ENCODE data around the gene ELAC2.
"Not testable (repeated sequence)": the region's sequence is repeated elsewhere in the genome, so short reads cannot be mapped to it uniquely, and the experiment has no call there.

ELAC2 gene

GRCh38 chr17:12987120-12987519 lies 30.7 kb downstream of the ELAC2 start:
- no peak for DNase-seq

DNA sequence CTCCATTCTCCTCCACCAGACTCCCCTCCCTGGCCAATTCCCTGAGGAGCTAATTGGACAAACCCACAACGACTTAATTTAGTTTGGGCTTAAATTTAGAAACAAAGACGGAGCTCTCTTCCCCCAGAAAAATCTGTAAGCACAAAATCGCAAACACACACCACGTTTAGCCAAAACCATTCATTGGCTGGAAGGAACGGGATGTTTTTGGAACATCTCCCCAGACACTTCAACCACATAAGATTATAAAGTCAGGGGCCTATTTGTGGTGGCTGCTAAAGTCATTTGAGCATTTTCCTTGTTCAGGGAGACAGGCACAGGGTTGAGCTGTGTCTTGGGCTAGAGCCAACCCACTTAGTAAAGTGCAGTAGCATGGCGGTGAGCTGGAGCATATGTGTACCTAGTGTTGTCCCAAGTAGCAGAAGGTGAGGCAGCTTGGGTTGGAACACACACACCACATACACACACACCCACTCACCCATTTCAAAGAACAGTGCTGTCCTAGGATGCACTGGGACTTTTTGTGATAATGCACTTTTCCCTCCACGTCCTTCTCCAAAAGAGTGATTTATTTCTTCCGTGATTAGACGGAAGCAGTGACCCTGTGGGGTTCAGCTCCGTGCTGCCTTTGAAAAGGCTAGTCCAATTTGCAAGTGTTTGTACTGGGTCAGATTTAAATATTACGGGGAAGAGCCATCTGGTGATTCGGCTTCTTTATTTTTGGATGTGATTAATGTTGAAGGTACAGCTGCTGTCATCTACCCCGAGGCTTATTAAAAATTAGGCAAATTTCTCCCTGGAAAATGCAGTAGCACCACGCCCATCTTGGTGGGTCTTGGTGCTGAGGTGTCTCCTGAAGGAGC lies 32.2 kb downstream of the ELAC2 start:
- DNase-seq = no peak

GRCh38 chr17:12983991-12984884 lies 33.6 kb downstream of the ELAC2 start:
- no peak for DNase-seq

DNA sequence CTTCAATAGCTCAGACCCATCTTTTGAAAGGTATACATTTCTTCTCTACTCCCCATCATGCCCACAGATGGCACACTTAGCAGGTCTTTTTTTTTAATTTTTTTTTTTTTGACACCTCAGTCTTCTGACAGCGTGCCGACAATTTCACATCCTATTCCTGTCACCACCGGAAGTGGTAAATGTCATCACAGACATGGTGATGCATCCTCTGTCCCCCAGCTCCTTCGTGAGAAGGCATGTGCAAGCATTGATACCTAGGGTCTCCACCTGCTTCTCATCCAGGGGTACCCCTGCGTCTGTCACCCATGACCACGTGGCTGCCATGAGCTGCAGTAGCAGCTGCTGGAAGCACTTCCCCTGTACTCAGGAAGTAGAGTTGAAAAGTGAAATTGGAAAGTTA lies 35.6 kb downstream of the ELAC2 start:
- DNase-seq = no peak

DNA sequence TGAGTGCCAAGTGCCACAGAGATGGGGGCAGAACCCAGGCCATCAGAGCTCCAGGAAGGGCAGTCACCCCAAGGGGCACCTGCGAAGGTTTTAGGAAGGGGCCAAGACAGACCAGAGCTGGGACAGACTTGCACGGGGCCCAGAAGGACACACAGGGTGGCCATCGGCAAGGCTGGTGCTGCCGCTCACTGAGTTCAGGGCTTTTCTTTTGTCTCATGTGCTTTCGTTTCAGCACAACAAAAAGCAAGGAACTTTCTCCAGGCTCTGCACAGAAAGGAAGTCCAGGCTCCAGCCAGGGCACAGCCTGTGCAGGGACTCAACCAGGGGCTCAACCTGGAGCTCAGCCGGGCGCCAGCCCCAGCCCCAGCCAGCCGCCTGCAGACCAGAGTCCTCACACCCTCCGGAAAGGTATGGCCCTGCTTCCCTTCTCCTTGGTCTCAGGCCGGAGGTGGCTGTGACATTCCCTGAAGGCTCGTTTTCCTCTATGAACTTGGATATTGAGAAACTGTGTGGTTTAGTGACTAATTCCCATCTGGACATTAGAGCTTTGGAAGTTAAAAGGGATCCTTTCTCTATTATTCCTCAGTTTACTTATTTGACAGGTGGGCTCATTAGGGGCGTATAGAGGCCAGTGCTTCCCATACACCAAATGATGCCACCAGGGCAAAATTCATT lies 37.9 kb downstream of the ELAC2 start:
- DNase-seq = no peak

GRCh38 chr17:12979246-12979645 lies 38.6 kb downstream of the ELAC2 start:
- no peak for DNase-seq

- DNase-seq = not testable (repeated sequence)
These were observed 39.0 kb downstream of the ELAC2 start for GRCh38 chr17:12978787-12979186.

DNA sequence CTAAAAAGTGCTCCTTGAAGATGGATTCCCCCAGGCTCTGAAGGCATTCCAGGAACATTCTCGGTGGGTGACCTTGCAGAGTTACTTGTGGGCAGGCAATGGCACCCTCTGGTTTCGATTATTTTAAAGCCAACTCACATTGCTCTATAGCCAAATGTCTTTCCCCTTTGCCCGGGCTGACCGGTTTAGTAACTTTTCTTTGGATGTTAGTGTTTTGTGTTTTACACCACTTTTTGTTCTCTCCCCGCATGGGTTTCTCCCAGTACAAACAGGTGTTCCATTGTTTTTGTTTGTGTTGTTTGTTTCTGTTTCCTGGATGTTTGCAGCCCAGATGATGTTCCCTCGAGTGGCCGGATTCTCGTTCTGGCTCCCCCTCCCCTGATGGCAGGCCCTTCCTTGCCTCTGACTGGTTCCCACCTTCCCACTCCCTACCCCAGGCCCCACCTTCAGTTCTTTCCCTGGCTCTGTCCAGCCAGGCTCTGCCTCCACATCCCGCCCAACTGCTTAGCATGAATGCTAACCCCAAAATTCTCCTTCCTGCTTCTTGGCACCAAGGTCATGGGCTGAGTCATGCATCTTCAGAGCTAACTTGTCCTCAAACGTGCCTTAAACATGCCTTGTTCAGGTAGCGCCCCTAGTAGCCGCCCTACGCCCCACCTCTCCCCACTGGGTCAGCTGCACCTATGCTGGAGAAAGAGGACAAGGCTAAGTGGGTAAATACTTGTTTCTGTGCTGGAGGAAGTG lies 40.6 kb downstream of the ELAC2 start:
- DNase-seq = no peak

GRCh38 chr17:12974005-12974531 lies 43.8 kb downstream of the ELAC2 start:
- no peak for DNase-seq

DNA sequence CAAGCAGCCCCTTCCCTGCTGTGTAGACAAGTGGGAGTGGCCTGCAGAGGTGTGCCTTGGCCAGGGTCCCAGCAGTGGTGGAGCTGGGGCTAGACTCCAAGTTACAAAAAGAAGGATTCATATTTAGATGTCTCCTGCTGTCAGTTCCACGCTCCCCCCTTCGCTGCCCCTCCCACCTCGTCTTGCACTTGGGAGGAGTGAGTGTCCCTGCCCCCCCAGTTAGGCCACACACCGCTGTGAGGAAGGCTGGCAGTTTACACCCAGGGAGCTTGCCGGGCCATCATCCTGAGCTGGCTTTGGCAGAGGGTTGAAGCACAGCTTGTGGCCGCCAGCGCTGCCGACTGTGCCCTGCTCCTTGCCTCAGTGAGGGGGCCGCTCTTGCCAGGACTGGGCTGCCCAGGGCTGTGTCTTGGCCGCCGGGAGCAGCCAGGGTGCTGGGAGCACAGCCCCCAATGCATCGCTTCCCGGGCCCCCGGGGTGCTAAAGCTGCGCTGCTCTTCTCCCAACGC lies 44.3 kb downstream of the ELAC2 start:
- no peak for DNase-seq

DNA sequence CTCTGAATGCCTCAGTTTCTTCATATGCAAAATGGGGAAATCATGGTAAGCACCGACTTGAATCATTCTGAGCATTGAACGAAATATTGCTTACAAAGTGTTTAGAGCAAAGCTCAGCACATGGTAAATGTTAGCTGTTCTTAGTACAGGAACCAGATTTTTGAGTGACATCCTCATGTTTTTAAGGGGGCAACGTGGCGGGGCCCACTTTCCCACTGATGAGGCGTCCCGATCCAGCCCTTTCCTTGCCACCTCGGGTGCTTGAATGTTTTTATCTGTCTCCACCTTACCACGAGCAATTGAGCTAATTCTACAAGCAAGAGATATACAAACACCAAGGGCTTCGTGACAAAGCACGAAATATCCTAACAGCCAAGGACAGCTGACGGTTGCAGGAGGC lies 49.9 kb downstream of the ELAC2 start:
- DNase-seq = no peak

- DNase-seq = no peak
These were observed 51.4 kb downstream of the ELAC2 start for GRCh38 chr17:12966413-12966812.

DNA sequence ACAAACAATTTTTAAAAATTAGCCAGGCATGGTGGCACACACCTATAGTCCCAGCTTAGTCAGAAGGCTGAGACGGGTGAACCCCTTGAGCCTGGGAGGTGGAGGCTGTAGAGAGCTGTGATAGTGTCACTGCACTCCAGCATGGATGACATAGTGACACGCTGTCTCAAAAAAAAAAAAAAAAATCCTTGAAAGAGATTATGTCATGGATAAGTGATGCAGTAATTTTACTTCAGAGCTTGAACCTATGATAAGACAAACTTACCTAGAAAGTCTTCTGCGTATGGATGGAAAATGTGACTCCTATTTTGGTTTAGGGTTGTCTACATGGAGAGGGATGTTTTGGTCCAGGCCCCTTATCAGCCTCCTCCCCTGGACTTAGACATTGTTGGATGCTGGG lies 51.8 kb downstream of the ELAC2 start:
- no peak for DNase-seq

GRCh38 chr17:12964840-12965239 lies 53.0 kb downstream of the ELAC2 start:
- DNase-seq = no peak

DNA sequence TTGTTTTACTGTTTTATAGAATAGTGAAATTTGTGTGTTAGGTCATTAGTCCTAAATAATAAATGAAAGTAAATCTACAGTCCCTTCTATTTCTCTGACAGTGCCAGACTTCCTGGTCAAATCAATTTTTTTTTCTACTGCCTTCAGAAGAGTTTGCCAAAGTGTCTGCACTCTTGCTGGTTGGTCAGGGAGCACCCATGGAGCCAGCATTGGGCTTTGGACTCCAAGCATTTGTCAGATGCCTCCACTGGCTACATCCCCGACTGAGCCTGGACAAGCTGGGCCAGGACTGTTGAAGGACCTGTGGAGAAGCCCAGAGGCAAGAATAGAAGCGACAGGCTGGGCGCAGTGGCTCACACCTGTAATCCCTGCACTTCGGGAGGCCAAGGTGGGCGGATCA lies 53.7 kb downstream of the ELAC2 start:
- no peak for DNase-seq

DNA sequence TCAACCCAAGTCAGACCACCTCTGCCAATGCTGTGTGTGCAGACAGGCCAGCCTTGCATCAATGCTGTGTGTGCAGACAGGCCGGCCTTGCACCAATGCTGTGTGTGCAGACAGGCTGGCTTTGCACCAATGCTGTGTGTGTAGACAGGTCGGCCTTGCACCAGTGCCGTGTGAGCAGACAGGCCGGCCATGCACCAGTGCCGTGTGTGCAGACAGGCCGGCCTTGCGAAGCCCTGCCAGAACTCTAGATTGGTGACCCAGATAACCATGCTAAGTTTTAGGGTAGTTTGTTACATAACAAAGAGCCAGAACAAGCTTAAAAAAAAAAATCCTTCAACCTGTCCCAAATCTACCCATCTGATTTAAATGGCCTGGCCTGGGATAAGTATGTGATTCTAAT lies 54.3 kb downstream of the ELAC2 start:
- DNase-seq = no peak

DNA sequence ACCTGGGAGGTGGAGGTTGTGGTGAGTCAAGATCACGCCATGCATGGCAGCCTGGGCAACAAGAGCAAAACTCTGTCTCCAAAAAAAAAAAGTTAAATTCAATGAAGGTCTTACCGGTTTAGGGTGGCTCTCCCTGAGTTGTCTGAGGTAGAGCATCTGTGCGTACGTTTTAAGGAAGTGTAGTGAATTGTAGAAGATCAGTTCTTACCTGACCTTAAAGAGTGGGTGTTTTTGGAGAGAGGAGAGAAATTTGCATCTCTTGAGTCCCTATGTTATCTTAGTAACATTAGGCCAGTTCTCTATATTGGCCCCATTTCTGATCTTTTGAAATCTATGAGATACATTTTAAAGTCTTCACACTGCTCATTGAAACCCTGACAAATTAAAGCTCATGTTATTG lies 56.2 kb downstream of the ELAC2 start:
- DNase-seq = no peak

DNA sequence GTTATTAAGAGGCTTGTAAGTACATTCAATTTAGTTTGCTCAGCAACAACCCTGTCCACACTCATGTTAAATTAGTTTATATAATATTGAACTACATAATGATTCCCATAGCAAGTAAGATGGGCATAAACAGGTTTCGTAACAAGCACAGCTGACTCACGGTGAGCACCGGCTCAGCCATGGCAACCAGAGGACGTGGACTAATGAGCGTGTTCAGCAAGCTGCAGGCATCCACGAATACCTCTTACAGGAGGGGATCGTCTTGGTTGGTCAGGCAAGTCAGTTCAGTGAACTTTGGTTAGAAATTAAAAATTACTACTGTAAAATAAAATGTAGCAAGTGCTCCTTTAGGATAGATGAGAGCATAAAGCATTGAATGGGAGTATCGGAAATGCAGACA lies 58.4 kb downstream of the ELAC2 start:
- no peak for DNase-seq

GRCh38 chr17:12958786-12959185 lies 59.0 kb downstream of the ELAC2 start:
- DNase-seq = no peak

DNA sequence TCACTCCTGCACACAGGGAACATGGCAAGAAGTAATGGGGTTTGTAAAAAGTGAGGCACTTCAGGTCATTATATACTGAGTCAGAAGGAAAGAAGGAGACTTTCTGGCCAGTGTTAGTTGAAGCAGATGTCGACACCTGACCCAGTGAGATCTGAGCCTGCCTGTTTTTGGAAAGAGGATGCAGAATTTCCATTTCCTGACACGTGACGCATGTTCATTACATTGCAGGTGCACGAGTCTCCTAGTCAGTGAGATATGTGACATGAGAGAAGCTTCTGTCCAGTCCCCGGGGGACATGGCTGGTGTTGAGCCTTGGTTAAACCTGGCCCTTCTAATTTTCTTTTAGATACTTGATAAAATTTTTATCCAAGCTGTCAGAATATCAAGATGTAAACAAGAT lies 62.3 kb downstream of the ELAC2 start:
- DNase-seq = no peak

- DNase-seq = no peak
These were observed 64.7 kb downstream of the ELAC2 start for GRCh38 chr17:12953156-12953555.

DNA sequence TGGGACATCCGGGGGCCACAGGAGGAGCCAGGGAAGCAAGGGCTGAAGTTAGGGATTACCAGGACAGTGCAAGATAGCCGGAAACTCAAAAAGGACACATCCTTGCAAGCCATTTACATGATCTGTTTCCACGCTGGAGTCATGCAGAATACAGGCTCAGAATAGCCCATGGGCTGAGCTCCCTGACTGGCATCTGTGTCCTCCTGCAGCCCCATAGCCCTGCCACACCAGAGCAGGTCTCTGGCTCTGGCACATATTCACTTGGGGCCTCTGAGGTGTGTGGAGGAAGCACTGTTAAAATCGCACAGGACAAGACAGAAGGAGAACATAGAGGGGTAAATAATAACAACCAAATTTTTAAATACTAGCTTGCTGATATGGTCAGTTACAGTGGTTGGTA lies 65.8 kb downstream of the ELAC2 start:
- no peak for DNase-seq

Data from activated CD4-positive, CD25-positive, alpha-beta regulatory T cell treated with anti-CD3 and anti-CD28 coated beads, Interleukin-2, amount 50 U/mL, for 72 hours (primary cell).